SJCRH30 (cell line): ENCODE measurements around the gene KRT4. TPM values are rescaled to one million over a fixed set of nuclear protein-coding genes. Genes with fewer than 3 reads are reported as not detected.
"Not testable (repeated sequence)": the region's sequence is repeated elsewhere in the genome, so short reads cannot be mapped to it uniquely, and the experiment has no call there.

Source experiments
- DNase-seq, 2 experiments: peaks; one replicate each; pipeline ENCODE4 v3.0.0-alpha.2; 2015 to 2020
- H3K27ac ChIP-seq: fragments of 250-450 bp; sonication (Bioruptor Pico); 2 replicates; pipeline ENCODE4 v1.5.1; 2020; ENCODE audit warnings: mild to moderate bottlenecking, moderate library complexity
- H3K27me3 ChIP-seq: fragments of 250-450 bp; sonication (Bioruptor Pico); 2 replicates; pipeline ENCODE4 v1.5.1; 2020; ENCODE audit warnings: mild to moderate bottlenecking, moderate library complexity
- H3K36me3 ChIP-seq: fragments of 250-450 bp; sonication (Bioruptor Pico); 2 replicates; pipeline ENCODE4 v1.5.1; 2020; ENCODE audit warnings: mild to moderate bottlenecking, moderate library complexity
- H3K4me1 ChIP-seq: fragments of 250-450 bp; sonication (Bioruptor Pico); 2 replicates; pipeline ENCODE4 v1.5.1; 2020; ENCODE audit warnings: mild to moderate bottlenecking, moderate library complexity
- H3K4me3 ChIP-seq: fragments of 250-450 bp; sonication (Bioruptor Pico); 2 replicates; pipeline ENCODE4 v1.5.1; 2020; ENCODE audit warnings: mild to moderate bottlenecking, moderate library complexity
- H3K9me3 ChIP-seq: fragments of 250-450 bp; sonication (Bioruptor Pico); replicated peaks from 2 replicates; pipeline ENCODE4 v1.5.1; 2020; ENCODE audit warnings: mild to moderate bottlenecking, moderate library complexity
- total RNA-seq: library from RNA; depleted of rRNA; stranded (reverse); fragments of >200 nt; shearing (Covaris generic); gene quantifications from 2 replicates; pipeline ENCODE4 v1.2.3, GENCODE V29; 2014

KRT4 gene
- total RNA-seq, 1 experiment from 2014 or later: not detected

DNA sequence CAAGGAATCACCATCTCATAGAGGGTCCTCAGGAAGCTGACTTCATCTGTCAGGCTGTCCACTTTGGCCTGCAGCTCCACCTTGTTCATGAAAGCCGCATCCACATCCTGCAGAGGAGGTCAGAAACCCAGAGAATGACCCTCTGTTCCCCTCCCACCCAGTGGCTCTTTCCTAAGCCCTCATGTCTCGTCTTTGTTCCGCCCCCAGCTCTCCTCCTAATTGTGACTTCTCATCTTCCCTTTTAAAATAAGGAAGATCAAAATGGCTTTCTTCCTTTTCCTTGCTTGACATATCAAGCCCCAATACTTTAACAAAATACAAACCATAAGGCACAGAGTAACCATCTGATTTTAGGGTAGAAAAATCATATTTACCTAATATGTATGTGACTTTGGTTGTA lies 41.1 kb downstream of the KRT4 start:
- no peaks in the 10 kb centered on the region for H3K36me3 ChIP-seq
- no peaks in the 10 kb centered on the region for H3K4me1 ChIP-seq
- H3K9me3 ChIP-seq: no peaks in the 10 kb centered on the region
- H3K4me3 ChIP-seq: no peak overlapping the region
- no peaks in the 10 kb centered on the region for H3K27me3 ChIP-seq
- no peak for DNase-seq
- H3K27ac ChIP-seq: no peak overlapping the region

DNA sequence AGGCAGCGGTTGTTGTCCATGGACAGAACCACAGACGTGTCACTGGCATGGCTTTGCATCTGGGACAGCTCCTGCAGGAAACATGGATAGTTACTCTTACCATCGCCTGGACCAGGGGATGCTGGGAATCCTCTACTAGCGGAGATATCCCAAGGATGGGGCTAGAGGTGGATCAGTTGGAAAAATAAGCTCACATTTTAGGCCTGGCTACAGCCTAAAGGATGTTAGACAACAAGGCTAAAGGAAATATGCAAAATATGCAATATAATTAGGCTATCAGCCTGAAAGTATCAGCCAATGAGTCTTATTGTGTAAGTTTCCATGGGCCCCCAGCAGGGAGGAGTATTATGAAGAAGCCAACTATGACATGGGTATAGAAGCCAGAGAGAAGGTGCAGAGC lies 41.7 kb downstream of the KRT4 start:
- Histone ChIP-seq H3K4me1 (no peaks in the 10 kb centered on the region), H3K36me3 (no peaks in the 10 kb centered on the region), H3K27ac (no peak overlapping the region), H3K27me3 (no peaks in the 10 kb centered on the region), H3K9me3 (no peaks in the 10 kb centered on the region), H3K4me3 (no peak overlapping the region)
- DNase-seq: no peak

GRCh38 chr12:52771505-52771904 lies 42.4 kb downstream of the KRT4 start:
- no peaks in the 10 kb centered on the region for H3K36me3 ChIP-seq
- H3K9me3 ChIP-seq: no peaks in the 10 kb centered on the region
- no peaks in the 10 kb centered on the region for H3K27me3 ChIP-seq
- DNase-seq: no peak
- no peaks in the 10 kb centered on the region for H3K4me1 ChIP-seq
- no peak overlapping the region for H3K27ac ChIP-seq
- no peak overlapping the region for H3K4me3 ChIP-seq

DNA sequence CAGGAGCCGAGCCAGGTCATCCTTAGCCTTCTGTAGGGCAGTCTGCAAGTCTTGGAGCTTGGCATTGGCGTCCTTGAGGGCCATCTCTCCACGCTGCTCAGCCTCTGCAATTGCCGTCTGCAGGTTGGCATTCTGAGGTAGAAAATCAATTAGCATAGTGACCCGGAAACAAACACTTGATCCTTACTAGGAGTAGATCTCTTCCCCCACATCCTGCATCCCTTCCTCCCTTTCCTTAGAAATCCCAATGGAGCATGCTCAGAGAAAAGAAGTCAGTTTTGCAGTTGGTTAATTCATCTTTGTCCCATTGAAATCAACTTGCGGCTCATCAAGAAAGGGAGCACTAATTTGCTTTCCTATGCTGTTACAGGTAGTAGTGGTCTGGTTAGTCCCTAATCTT lies 42.8 kb downstream of the KRT4 start:
- DNase-seq: no peak
- no peaks in the 10 kb centered on the region for H3K36me3 ChIP-seq
- H3K27me3 ChIP-seq: no peaks in the 10 kb centered on the region
- no peak overlapping the region for H3K27ac ChIP-seq
- no peaks in the 10 kb centered on the region for H3K9me3 ChIP-seq
- no peaks in the 10 kb centered on the region for H3K4me1 ChIP-seq
- H3K4me3 ChIP-seq: no peak overlapping the region

DNA sequence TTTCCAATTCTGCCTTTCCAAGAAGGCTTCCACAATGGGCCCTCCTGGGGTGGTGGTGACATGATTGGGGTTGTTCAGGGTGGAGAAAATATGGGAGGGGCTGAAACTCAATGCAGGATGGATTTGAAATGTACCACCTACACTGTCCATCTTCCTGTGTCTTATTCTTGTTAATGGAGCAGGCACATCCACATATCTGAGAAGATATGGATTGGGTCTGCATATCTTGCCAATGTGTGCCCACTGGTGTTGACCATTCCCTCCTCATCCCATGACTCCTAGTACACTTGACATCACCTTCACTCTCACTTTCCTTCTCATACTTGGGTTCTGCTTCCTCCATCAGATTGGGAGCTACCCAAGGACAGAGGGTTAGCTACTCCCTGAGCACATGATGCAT lies 44.0 kb downstream of the KRT4 start:
- DNase-seq: no peak
- H3K27me3 ChIP-seq: no peaks in the 10 kb centered on the region
- no peaks in the 10 kb centered on the region for H3K36me3 ChIP-seq

GRCh38 chr12:52769354-52769753 lies 44.6 kb downstream of the KRT4 start:
- Histone ChIP-seq H3K4me3 (no peak overlapping the region), H3K36me3 (no peaks in the 10 kb centered on the region), H3K27me3 (no peaks in the 10 kb centered on the region), H3K27ac (no peak overlapping the region), H3K4me1 (no peaks in the 10 kb centered on the region), H3K9me3 (no peaks in the 10 kb centered on the region)
- DNase-seq: no peak

More for the DNA sequence above, 44.0 kb downstream of the KRT4 start:
- no peak overlapping the region for H3K27ac ChIP-seq
- H3K4me3 ChIP-seq: no peak overlapping the region
- H3K4me1 ChIP-seq: no peaks in the 10 kb centered on the region
- no peaks in the 10 kb centered on the region for H3K9me3 ChIP-seq

GRCh38 chr12:52768479-52769200 lies 45.3 kb downstream of the KRT4 start:
- Histone ChIP-seq H3K36me3 (no peaks in the 10 kb centered on the region), H3K27me3 (no peaks in the 10 kb centered on the region)

DNA sequence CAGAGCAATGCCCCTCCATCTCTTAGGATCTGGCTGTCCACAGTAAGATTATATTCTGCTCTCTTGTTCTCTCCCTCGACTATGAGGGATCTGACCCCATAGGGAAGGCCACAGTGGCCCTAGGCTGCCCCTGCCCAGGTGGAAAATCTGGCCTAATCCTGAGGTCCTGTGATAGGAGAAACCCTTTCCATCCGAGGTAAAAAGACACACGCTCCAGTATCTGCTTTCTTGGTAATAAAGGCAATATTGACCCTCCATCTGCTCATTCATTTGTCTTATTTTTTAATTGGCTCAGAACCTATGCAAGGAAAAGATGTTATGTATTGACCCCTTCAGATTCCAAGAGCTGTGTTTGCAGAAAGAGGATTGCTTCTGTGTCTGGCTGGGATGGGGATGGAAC lies 46.5 kb downstream of the KRT4 start:
- Histone ChIP-seq H3K4me1 (no peaks in the 10 kb centered on the region), H3K36me3 (no peaks in the 10 kb centered on the region), H3K4me3 (no peak overlapping the region), H3K27me3 (no peaks in the 10 kb centered on the region), H3K27ac (no peak overlapping the region), H3K9me3 (no peaks in the 10 kb centered on the region)
- DNase-seq: no peak

More at GRCh38 chr12:52768479-52769200, 45.3 kb downstream of the KRT4 start:
- DNase-seq: no peak
- no peak overlapping the region for H3K4me3 ChIP-seq
- no peak overlapping the region for H3K27ac ChIP-seq
- H3K4me1 ChIP-seq: no peaks in the 10 kb centered on the region
- no peaks in the 10 kb centered on the region for H3K9me3 ChIP-seq

- no peak overlapping the region for H3K4me3 ChIP-seq
- DNase-seq: no peak
Observed at GRCh38 chr12:52767020-52767379, 46.9 kb downstream of the KRT4 start.

DNA sequence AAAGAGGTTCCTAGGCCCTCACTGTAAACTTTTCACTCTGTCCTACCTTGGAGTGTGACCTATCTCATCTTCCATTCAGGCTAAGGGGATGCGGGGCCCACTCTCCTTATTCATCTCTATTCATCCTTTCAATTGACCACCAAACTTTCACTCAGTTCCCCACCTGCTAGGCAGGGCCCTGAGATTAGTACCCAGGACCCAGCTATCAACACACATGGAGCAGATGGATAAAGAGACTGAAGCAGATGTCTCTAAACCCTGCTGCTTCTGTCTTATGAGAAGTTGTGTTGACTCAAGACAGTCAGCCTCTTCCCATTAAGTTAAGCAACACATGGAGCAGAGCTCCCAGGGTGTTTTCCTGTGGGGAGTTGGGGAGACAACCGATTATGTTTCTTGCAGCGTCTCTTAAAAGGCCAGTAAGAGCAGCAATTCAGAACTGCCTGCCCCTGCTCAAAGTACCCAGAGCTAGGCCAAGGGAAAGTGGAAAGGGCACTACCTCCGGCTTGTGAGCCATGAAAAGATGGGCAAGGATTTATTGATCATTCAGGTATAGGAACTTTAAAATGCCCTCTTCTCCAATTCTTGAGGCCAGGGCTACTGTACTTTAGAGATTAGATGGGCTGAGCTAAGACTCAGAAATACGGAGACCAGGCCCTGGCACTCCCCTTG lies 47.4 kb downstream of the KRT4 start:
- no peak for DNase-seq

More at GRCh38 chr12:52767020-52767379, 46.9 kb downstream of the KRT4 start:
- H3K27ac ChIP-seq: no peak overlapping the region
- no peaks in the 10 kb centered on the region for H3K4me1 ChIP-seq
- H3K9me3 ChIP-seq: no peaks in the 10 kb centered on the region
- H3K36me3 ChIP-seq: no peaks in the 10 kb centered on the region
- H3K27me3 ChIP-seq: no peaks in the 10 kb centered on the region

GRCh38 chr12:52765702-52766101 lies 48.2 kb downstream of the KRT4 start:
- Histone ChIP-seq H3K36me3 (no peaks in the 10 kb centered on the region), H3K9me3 (no peaks in the 10 kb centered on the region), H3K4me3 (no peak overlapping the region), H3K27ac (no peak overlapping the region), H3K27me3 (no peaks in the 10 kb centered on the region), H3K4me1 (no peaks in the 10 kb centered on the region)
- DNase-seq: no peak

More for the DNA sequence above, 47.4 kb downstream of the KRT4 start:
- no peaks in the 10 kb centered on the region for H3K27me3 ChIP-seq
- H3K4me3 ChIP-seq: no peak overlapping the region
- no peak overlapping the region for H3K27ac ChIP-seq
- no peaks in the 10 kb centered on the region for H3K9me3 ChIP-seq
- H3K4me1 ChIP-seq: no peaks in the 10 kb centered on the region
- H3K36me3 ChIP-seq: no peaks in the 10 kb centered on the region

DNA sequence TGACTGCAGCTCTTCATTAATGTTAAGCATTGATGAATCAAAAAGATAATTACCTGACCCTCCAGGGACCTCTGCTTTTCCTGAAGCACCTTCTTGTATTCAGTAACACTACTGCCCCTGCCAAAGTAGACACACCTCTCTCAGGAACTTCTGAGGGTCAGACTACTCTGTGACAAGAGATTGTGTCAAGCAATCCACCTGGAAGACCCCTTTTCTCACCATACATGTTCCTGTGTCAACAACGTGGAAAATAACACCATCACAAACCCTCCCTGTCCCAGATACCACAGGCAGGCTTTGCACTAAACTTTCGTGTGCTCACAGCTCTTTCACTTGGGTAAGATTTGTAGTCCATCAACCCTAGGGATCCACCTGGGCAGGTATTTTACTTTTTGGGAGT lies 49.9 kb downstream of the KRT4 start:
- H3K9me3 ChIP-seq: no peaks in the 10 kb centered on the region
- no peaks in the 10 kb centered on the region for H3K4me1 ChIP-seq
- H3K27ac ChIP-seq: no peak overlapping the region
- H3K27me3 ChIP-seq: no peaks in the 10 kb centered on the region
- no peak for DNase-seq
- no peaks in the 10 kb centered on the region for H3K36me3 ChIP-seq
- H3K4me3 ChIP-seq: no peak overlapping the region

GRCh38 chr12:52763036-52763659 lies 50.8 kb downstream of the KRT4 start:
- Histone ChIP-seq H3K9me3 (no peaks in the 10 kb centered on the region), H3K4me3 (no peak overlapping the region), H3K36me3 (no peaks in the 10 kb centered on the region), H3K27ac (no peak overlapping the region), H3K27me3 (no peaks in the 10 kb centered on the region), H3K4me1 (no peaks in the 10 kb centered on the region)
- no peak for DNase-seq

DNA sequence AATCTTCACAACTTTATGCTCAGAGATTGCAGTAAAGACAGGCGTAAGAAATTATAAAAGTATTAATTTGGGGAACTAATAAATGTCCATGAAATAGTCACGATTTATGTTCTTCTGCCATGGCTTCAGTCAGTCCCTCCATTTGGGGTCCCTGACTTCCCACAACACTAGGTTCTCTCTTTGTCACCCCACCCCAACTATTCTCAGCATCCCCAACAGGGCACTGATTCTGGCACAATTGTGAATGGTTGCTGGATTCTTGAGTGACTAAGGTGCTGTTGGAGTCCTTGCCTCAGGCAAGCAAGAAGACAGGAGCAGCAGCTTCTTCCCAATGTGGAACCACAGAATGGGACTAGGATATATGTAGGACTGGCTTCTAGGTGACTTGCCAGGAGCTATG lies 52.1 kb downstream of the KRT4 start:
- Histone ChIP-seq H3K9me3 (no peaks in the 10 kb centered on the region), H3K27me3 (no peaks in the 10 kb centered on the region), H3K4me1 (no peaks in the 10 kb centered on the region), H3K4me3 (no peak overlapping the region), H3K36me3 (no peaks in the 10 kb centered on the region), H3K27ac (no peak overlapping the region)
- no peak for DNase-seq

DNA sequence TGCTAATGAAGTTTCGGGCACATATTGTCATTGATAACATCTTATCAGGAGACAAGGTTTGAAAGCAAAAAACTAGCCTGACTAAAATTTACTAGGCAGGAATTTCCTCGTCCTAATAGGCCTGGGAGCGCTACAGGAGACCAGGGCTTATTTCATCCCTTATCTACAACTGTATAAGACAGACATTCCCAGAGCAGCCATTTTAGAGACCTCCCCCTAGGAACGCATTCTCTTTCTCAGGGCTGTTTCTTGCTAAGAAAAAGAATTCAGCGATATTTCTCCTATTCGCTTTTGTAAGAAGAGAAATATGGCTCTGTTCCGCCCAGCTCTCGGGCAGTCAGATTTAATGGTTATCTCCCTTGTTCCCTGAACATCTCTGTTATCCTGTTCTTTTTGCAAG lies 52.7 kb downstream of the KRT4 start:
- H3K4me3 ChIP-seq, DNase-seq, H3K9me3 ChIP-seq: not testable (repeated sequence)

More for the DNA sequence above, 52.7 kb downstream of the KRT4 start:
- H3K4me1 ChIP-seq, H3K36me3 ChIP-seq, H3K27ac ChIP-seq, H3K27me3 ChIP-seq: not testable (repeated sequence)
